GM11168 (cell line): ENCODE measurements around the gene MYL11.

ENCODE experiments used
- in situ Hi-C: fragments of 300-500 bp; cut with MboI; formaldehyde crosslinking; loops from one replicate; pipeline ENCODE4 v1.12.0; 2022; ENCODE audit warnings: low sequenced_read_pairs; ENCODE audit not compliant: unreplicated experiment

The MYL11 gene

DNA sequence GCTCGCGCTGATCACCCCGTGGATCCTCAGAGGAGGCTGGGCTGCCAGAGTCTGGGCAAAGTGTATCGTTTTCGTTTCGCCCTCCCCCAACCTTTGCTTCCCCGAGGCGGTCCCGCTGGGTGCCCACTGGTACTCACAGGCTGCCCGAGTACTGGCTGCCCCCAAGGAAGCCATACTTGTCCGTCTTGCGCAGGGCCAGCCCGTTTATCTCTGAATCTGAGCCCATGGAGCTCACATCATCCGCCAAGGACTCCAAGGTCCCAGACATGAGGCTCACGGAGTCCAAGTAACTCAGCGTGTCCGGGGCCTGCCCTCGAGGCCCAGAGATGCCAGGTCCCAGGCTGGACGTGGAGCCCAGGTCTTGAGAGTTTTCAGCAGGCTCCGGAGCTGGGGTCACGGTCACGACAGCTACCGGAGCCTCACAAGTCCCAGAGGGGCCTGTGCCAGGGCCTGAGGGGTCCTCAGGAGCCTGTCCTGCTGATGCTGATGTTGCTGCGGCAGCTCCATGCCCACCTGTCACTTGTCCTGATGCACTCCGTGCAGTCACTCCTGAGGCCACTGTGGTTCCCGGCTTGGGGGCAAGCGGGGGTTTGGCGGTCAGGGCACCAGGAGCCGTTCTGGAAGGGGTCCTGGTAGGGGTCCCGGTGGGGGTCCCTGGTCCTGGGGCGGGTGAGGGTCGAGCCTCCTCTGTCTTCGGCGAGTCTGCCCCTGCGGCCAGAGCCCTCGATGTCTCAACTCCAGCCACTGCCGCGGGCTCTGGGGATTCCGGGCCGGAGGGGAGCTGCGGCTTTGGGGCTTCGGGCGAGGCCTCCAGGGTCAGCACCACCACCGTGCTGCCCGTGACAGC lies 5.3 kb upstream of the MYL11 start:
- in situ Hi-C loops = loop anchor here (25.0 kb wide), 1 partner anchor 157 kb away; no protein-coding TSS in a partner anchor

DNA sequence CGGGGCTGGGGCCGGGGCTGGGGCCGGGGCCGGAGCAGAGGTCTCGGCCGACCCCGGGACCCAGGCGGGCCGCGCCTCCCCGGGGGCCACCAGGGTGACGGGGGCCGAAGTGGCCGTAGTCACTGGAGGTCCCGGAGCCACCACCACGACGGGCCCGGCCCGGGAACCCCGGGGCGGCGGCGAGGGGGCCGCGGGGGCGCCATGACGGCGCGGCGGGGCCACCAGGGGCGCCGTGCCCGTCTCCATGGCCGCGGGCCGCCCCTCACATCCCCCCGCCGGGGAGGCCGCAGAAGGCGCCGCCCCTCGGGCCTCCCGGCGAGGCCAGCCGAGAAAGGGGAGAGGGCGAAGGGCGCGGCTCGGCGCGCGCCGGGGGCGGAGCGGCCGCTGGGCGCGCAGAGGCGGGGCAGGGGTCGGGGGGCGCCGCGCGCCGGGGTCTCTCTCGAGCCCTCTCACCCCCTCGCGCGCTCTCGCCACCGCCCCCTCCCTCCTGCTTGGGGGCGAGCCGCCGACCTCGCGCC lies 4.6 kb upstream of the MYL11 start:
- in situ Hi-C loops = loop anchor here (25.0 kb wide), 1 partner anchor 158 kb away; no protein-coding TSS in a partner anchor

DNA sequence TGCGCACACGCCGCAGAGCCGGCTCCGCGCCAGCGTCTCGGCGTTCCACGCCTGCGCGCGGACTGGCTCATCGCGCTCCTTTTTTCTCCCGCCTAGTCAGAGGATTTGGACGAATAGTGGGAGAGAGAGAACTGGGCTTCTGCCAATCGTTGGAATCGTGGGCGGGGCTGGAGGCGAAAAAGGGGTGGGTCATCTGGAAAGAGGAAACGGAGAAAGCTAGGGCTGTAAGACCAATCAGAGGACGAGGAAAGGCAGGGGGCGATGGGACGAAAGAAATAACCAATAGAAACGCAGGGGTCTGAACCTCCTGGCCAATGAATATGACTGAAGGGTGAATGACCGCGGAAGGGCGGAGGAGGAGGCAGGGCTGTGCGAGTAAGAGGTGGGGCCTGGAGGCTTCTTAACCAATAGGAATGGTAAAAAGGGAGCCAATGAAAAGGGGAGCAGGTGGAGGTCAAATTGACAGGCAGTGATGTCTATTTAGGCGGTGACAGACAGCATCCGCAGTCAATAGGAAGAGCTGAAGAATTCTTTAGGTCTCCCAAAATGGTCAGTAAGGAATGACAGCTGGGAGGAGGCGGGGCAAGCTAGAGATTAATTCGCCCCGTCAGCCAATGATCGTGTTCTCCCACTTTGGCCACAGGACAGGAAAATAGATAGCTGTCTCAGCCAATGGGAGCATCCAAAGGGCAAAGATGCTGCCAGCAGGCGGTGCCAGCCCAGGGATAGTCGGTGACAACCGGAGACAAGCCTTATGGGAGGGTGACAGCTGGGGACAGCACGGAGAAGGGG lies 4.0 kb upstream of the MYL11 start, which contains the start of gene TBC1D10B:
TSS of gene TBC1D10B (minus strand) at position 39 of the 792 bp plus-strand sequence. CDS start 311 bp downstream, outside the sequence.
- in situ Hi-C loops = loop anchor here (25.0 kb wide), 1 partner anchor 158 kb away; no protein-coding TSS in a partner anchor

GRCh38 chr16:30371248-30371816 lies 3.3 kb upstream of the MYL11 start:
- in situ Hi-C loops = loop anchor here (25.0 kb wide), 1 partner anchor 159 kb away; no protein-coding TSS in a partner anchor

DNA sequence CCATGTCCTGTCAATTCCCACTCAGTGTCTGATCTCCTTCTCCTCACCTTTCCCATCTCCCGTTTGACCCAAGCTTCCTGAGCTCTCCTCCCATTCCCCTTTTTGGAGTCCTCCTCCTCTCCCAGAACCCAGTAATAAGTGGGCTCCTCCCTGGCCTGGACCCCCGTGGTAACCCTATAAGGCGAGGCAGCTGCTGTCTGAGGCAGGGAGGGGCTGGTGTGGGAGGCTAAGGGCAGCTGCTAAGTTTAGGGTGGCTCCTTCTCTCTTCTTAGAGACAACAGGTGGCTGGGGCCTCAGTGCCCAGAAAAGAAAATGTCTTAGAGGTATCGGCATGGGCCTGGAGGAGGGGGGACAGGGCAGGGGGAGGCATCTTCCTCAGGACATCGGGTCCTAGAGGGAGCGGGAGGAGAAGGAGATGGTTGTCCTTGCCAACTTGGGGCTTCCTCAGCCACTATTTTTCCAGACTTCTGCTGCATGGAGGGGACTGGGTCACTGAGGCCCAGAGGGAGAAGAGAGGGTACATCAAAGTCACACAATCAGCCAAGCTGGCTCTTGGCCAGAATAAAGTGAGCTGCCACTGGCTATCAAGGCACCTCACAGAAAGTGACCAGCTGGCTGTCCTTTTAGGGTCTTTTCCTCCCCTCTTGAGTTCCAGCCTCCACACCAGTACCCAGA lies 2.4 kb upstream of the MYL11 start:
- in situ Hi-C loops = loop anchor here (25.0 kb wide), 1 partner anchor 160 kb away; no protein-coding TSS in a partner anchor

DNA sequence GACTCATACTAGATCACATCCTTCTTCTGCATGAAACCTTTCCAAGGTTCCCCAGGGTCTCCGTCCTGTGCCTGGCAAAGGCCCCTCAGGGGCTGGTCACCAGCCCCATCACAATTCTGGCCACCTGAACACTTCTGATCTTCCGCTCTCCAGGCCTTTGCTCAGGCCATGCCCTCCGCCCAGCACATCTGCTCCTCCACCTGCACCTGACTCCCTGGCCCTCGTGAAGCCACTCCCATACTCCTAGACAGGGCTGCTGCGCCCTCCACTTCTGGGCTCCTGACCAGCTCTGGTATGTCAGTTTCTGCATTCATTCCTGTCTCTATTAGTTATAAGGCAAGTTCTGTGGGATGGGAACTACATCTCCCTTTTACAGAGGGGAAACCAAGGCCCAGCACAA lies 1.9 kb upstream of the MYL11 start:
- in situ Hi-C loops = loop anchor here (25.0 kb wide), 1 partner anchor 160 kb away; no protein-coding TSS in a partner anchor

DNA sequence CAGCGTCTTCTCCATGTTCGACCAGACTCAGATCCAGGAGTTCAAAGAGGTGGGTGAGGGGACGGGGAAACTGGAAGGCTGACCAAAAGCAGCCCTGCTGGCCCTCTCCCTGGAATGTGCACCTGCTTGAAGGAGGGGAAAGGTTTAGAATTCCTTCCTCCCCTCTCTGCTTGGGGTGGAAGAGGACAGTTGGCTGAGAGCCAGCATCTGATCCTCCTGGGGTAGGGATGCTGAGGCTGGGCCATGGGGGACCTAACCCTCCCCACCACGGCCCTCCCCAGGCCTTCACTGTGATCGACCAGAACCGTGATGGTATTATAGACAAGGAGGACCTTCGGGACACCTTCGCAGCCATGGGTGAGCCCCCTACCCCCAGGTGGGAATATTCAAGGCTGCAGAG lies 1.3 kb downstream of the MYL11 start:
- in situ Hi-C loops = no loop called here

DNA sequence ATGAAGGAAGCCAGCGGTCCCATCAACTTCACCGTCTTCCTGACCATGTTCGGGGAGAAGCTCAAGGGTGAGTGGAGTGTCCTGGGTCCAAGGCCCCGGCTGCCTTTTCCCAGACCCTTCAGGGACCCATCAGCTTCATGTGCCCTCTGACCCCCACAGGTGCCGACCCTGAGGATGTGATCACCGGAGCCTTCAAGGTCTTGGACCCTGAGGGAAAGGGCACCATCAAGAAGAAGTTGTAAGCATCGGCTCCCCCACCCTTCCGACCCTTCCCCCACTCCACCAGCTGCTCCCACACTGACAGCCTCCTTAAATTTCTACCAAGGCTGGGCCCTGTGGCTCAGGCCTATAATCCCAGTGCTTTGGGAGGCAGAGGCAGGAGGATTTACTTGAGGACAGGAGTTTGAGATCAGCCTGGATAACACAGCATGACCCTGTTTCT lies 1.9 kb downstream of the MYL11 start:
- in situ Hi-C loops = no loop called here

- in situ Hi-C loops = no loop called here
Observed at GRCh38 chr16:30377050-30377811, 2.6 kb downstream of the MYL11 start.

DNA sequence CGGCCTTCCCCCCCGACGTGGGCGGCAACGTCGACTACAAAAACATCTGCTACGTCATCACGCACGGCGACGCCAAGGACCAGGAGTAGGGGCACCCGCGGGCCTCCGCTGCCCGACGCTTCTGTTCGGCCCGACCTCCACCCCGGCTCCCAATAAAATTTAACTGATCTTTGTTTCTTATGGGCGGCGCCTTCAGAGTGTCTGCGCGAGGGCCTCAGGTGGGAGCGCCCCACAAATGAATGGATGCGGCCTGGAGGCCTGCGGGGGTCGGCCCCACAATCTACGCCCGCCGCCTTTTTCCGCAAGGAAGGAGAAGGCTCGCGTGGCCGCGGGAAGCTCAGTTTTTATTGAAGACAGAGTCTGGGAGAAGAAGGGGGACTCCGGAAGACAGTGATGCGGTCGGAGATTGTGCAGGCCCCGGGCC lies 3.2 kb downstream of the MYL11 start:
- in situ Hi-C loops = no loop called here

DNA sequence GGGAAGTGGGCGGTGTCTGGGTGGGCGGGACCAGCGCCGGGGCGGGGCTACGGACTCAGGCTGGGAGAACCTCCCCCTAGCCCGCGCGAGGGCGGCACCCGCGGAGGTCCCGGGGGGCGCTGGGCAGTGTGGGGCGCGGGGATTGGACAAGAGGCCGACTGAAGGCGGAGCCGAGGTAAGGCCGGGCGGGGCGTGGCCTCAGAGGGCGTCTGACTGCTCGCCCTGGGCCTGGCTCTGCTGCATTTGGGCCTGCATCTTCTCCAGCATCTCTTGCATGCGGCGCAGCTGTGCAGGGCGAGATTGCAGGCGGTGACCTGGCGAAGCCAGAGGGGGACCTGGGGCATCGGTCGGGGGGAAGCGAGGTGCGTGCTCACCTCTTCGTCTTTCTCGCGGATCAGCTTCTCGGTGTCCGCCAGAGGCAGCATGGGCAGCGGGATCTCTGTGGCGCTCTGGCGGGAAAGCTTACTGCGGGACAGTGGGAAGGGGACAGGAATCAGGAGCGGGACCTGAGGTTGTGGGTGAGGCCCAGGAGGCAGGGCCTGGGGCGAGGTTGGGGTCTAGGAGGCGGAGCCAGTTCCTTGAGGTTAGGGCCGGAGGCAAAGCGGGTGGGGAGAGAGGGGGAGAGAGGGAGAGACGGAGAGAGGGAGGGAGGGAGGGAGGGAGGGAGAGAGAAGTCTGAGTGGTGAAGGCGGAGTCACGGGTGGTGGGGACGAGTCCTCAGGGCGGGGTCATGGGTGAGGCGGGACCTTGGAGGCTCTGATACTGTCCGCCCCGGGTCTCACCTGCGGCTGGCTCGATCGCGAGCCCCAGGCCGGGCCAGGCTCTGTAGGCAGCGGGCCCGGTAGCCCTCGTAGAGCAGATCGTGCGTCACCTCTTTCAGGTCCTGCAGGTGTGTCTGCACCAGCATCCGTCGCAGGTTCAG lies 3.9 kb downstream of the MYL11 start:
- in situ Hi-C loops = no loop called here

GRCh38 chr16:30379158-30379783 lies 4.7 kb downstream of the MYL11 start:
- in situ Hi-C loops = no loop called here

GRCh38 chr16:30380072-30380802 lies 5.6 kb downstream of the MYL11 start:
- in situ Hi-C loops = no loop called here

DNA sequence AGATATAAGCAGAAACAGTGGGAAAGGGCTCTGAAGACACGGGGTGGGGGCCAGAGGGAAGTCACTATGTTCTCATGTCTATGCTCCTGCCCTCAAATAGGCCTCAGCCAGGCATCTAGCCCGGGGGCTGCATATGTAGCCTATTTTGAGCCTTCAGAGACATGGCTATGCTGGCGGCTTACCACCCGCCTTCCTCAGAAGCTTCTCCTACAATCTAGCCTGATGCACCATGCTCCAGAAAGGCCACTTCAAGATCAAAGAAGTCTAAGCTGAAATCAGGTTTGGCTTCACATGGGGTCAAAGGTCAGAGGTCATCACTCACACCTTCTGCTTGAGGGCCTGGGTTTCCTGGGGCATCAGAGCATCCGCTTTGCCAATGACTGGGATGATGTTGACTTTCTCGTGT lies 6.2 kb downstream of the MYL11 start:
- in situ Hi-C loops = no loop called here

- in situ Hi-C loops = no loop called here
Observed at GRCh38 chr16:30381291-30382041, 6.9 kb downstream of the MYL11 start.
